Esophagus mucosa (tissue), 1 donor: ENCODE data around the gene MPZL3. TPM values are rescaled to one million over a fixed set of nuclear protein-coding genes. Genes with fewer than 3 reads are reported as not detected.

Experiments used
- ATAC-seq: fragments of 200-7000 bp; cut with Tn5 transposase; one replicate; pipeline ENCODE4 v1.9.1; 2020
- total RNA-seq: library from RNA; stranded (reverse); gene quantifications from one replicate; pipeline ENCODE4 v1.2.4, GENCODE V29; 2023
- donor health status: DM: yes; HTN: yes; CAD: no.

MPZL3 gene, protein sequence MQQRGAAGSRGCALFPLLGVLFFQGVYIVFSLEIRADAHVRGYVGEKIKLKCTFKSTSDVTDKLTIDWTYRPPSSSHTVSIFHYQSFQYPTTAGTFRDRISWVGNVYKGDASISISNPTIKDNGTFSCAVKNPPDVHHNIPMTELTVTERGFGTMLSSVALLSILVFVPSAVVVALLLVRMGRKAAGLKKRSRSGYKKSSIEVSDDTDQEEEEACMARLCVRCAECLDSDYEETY
- 20.7 TPM for total RNA-seq

DNA sequence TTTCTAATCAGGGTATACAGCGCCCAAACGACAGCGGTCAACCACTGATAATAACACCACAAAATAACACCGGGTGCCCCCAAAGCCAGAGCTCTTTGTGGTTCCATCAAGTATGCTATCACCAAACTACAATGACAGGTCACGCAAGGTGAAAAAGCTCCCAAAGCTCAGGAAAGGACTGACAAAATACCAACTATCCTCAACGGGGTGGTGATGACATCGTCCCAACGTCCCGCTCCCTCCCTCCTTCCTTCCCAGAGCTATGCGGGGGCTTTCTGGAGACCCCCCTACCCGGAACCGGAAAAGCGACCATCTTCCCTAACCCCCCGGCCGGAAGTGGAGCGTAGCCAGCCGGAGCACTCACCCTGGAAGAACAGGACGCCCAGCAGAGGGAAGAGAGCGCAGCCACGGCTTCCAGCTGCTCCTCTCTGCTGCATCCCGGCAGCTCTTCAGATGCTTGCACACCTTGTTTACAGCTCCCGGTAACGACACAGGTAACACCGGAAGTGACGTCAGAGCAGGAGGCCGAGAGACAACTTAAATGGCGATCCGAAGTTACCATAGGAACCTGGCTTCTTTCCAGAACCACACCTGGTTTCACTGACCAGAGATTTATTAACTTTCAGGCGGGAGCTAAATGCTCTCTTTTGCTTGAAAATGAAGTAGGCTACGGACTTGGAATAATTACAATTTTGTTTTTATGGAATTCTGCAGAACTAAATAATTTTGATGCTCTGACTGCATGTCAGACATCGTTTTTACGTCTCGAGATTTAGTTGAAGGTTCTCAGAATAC is at the start of gene MPZL3:
TSS of gene MPZL3 (minus strand) at position 508 of the 795 bp plus-strand sequence. CDS start at position 437, 71 bp downstream.
- peak; percentile 88 for ATAC-seq

DNA sequence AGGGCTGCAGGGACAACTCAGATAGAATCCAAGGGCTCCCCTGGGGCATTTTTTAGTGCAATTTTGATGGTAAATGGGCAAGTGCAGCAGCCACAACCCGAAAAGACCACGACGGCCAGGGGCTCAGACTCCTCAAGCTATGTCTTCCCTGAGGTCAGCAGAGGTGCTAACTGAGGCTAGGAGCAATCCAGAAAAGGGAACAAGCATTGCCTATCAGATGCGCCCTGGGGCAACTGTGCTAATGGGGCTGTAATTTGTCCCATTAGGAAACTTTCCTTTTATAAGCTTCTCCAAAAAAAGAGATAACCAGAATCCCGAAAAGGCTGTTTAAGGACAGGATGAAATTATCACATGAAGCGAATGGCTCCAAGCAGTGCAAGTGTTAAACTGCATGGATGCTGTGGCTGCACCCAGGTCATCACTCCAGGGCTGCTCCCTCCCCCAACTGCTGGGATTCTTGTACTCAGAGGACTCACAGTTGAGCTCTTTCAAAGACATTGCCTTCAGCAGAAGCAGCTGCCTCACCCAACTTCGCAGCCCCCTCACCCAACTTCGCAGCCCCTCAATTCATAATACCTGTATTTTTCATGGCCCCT is 49.5 kb upstream of the MPZL3 start:
- no peak for ATAC-seq

DNA sequence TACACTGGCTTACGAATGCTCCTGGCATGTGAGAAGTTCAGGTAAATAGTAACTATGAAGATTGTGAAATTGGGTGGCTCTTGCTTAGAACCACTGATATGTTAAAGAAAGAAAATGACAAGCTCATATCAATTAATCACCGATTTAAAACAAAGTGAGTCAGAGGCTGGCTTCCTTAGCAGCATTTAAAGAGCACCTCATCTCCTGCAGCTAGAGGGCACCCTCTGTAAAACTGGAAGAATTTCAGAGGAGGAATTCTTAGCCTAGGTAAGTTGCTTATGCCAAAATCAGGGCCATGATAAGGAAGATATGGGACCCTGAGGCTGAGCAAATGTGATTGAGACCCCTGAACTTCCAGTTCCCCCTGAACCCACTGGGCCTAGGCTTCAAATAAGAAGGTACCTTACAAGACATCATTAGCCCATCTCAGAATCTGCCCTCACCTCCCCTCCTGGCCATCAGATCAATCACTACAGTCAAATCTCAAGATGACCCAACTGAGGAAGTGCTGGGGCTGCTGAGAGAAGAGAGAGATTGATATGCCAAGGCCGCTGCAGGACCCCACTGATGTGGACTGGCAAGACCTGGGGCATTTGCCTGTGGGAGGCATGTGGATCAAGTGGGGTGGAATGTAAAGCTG is 43.8 kb upstream of the MPZL3 start:
- ATAC-seq = peak; percentile 68

DNA sequence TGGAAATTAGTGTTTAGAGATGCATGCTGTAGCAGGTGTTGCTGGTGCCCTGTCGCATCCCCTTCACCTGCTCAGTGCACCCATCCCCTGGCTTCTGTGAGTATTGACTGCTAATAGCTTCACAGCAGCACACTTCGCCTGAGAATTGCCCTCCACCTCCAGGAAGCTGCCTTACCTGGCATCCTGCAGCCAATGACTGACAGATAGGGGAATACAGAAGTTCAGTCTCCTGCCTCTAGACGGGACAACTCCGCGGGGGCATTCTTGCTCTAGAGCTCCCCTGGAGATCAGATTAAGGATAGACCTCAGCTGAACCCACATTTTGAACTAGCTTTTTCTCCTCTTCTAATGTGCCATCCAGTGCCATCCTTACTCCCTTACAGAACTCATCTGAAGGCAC is 43.0 kb upstream of the MPZL3 start:
- no peak for ATAC-seq

DNA sequence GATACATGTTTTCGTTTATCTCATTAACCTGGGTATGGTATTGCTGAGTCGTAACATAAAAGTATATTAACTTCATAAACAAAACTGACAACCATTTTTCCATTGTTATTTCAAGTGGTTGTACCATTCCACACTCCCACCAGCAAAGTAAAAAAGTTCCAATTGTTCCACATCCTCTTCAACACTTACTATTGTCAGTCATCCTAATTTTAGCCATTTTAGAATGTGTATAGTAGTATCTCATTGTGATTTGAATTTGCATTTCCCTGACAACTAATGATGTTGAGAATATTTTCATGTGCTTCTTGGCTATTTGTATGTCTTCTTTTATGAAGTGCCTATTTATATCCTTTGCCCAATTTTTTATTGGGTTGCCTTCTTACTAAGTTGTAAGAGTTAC is 41.9 kb upstream of the MPZL3 start:
- no peak for ATAC-seq

DNA sequence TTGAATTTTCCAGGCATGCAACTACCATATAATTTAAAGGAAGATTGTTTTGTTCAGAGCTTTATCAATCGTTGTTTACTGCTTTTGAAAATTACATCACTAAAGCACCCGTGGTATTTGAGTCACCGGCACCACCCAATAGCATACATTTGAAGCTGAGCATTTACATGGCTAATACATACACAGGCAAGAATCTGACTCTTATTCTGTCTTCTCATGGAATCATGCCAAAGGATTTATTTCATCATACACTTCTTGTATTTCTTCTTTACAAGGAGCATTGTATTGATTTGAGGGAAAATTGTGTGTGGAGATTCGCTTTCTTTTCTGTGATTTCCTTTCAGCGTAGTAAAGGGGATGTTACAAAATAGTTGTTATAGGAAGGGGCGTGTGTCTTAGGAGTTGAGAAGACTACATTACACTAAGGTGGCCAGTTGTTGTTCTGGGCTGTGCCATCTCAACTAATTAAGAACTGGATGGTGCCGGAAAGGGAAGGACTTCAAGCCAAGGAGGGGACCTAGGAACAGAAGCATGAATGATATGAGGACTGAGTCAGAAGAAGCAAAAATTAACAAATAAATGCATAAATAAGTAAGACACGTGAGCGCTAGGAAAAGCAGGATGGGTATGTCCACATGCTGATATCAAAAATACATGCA is 39.4 kb upstream of the MPZL3 start:
- peak; percentile 84 for ATAC-seq

DNA sequence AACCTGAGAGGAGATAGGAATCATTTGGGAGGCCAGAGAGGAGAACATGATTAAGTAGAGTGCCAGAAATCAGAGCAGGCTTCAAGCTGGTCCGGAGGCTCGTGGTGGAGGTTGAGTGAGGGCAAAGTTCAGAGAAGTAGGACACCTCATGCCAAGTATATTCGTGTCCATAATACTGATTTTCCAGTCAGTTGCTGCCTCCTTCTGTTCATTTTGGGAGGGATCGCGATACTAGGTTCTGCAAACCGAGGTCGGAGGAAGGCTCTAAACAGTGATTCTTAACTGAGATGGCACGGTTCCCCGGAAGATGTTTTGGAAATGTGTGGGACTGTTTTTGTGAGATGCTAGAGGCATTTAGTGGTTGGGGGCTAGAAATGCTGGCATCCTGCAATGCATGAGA is 38.8 kb upstream of the MPZL3 start:
- ATAC-seq = peak; percentile 80

DNA sequence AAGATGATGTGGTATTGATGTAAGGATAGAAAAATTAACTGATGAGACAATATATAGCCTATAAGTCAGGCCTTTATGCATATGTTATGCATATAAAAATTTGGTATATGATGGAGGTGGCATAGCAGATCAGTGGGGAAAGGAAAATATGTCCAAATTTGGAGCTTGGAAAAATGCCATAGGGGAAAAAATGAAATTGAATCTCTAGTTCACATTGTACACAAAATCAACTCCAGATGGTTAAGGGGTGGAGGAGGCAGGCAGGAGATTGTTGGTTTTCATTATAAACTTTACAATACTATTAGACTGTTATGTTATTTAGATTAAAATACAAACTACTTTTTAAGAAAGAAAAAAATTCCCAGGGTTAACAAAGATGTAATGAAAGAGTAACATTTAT is 37.2 kb upstream of the MPZL3 start:
- ATAC-seq = no peak

DNA sequence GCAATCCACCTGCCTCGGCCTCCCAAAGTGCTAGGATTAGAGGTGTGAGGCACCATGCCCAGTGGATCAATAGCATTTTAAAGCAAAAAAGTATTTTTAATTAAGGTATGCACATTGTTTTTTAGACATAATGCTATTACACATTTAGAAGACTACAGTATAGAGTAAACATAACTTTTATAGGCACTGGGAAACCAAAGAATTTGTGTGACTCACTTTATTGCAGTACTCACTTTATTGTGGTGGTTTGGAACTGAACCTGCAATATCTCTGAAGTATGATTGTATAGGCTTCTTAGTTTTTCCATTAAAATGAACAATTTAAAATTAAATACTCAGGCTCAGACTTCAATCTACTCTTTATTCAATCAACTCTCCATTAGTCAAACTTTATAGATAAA is 34.8 kb upstream of the MPZL3 start:
- ATAC-seq = peak; percentile 32

DNA sequence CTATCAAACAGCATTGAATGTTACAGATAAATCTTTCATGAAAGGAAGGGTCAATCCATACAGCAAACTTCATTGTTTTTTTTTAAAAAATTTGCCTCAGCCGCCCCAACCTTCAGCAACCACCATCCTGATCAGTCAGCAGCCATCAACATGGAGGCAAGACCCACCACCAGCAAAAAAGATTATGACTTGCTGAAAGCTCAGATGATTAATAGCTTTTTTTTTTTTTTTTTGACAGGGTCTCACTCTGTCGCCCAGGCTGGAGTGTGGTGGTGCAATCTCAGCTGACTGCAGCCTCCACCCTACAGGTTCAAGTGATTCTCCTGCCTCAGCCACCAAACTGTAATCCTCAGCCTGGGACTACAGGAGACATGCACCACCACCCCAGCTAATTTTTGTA is 34.4 kb upstream of the MPZL3 start:
- ATAC-seq = no peak

DNA sequence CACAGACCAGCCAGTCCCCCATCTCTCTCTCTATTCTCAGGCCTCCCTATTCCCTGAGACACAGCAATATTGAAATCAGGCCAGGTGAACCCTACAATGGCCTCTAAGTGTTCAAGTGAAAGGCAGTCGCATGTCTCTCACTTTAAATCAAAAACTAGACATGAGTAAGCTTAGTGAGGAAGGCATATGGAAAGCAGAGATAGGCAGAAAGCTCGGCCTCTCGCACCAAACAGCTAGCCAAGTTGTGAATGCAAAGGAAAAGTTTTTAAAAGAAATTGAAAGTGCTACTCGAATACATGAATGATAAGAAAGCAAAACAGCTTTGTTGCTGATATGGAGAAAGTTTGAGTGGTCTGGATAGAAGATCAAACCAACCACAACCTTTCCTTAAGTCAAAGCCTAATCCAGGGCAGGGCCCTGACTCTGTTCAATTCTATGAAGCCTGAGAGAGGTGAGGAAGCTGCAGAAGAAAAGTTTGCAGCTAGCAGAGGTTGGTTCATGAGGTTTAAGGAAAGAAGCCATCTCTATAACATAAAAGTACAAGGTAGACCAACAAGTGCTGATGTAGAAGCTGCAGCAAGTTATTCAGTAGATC is 31.7 kb upstream of the MPZL3 start:
- no peak for ATAC-seq

DNA sequence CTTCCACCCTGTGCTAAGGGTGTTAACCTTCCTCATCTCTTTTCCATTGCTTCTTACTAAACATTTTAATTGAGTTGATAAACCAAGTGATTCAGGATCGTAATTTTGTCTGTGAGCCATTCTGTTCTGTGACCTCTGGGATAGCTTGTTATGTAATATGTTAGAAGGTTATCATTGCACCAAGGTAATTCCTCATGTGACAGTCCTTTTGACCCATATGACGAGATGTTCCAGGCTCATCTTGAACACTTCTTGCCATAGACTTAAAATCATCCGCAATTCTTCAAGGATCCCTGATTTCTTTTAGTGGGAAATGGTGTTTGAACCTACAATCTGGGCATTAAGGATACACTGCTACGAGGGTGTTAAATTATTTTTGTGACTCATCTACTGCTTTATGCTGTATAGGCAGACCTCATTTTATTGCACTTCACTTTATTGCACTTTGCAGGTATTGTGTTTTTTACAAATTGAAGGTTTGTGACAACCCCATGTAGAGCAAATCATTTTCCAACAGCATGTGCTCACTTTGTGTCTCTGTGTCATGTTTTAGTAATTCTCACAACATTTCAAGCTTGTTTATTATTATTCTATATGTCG is 31.0 kb upstream of the MPZL3 start:
- ATAC-seq = no peak

DNA sequence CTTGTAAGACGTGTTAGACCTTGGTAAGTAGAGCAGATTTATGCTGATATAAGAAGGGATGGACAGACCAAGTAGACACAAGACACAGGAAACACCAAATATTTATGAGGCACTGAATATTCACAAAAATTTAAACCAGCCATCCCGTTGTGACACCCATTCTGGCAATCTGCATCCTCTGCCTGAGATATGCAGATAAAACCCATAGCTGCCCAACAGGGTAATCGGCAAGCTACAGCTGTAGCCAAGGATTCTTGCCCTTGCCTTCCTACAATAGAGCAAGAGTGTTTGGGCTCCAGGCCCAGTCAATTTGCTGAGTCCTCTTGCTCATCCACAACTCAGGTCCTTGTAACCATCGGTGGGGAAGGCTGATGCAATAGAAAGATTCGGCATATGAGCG is 30.4 kb upstream of the MPZL3 start:
- no peak for ATAC-seq

DNA sequence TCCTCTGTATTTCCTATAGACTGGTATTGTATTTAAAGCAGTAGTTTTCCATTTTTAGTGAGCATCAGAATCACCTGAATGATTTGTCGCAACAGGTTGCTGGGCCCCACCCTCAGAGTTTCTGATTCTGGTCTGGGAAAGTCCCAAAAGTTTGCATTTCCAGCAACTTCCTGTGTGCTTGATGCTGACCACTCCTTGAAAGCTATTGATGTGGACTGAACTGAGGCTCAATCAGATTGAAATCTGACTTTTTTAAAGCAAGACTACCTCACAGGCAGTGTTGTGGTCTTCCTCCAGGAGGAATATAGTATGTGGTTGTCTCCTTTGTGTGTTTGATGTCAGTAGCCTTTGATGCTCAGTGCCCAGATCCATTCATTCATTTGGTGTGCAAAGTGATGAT is 29.1 kb upstream of the MPZL3 start:
- ATAC-seq = peak; percentile 44

DNA sequence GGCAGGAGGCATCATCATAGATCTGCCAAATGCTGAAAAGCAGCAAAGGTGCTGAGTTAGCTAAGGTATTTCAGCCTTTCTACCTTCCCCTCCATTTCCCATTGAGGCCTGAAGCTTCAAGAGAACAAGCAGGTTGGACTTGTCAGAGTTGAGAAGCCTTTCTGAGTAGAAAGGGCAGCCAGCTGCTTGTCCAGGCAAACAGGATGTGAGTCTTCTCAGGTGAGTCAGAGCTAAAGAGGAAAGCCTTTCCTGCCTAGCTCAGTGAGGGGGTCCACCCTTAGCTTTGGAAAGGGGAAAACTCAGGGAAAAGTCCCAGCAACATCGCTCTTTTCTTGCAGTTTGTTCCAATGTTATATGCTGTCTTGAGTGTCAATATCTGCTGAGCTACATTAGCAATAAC is 25.1 kb upstream of the MPZL3 start:
- peak; percentile 88 for ATAC-seq

DNA sequence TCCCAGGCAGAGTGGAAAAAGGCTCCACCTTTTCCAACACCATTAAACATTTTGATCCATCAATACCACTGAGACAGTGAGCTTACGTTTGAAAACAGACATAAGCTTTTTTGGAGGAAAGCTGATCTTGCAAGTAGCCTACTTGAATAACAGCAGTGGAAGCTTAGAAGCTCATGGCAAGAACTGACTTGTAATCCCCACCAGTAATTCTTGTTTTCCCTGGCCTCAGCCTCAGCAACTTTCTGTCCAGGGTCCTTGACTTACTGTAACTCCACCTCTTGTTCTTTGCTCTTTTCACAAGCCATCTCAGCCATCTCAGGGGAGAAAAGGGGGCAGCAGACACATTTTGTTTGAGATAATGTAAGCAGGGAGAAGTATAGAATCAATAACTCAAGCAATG is 24.3 kb upstream of the MPZL3 start:
- peak; percentile 78 for ATAC-seq

DNA sequence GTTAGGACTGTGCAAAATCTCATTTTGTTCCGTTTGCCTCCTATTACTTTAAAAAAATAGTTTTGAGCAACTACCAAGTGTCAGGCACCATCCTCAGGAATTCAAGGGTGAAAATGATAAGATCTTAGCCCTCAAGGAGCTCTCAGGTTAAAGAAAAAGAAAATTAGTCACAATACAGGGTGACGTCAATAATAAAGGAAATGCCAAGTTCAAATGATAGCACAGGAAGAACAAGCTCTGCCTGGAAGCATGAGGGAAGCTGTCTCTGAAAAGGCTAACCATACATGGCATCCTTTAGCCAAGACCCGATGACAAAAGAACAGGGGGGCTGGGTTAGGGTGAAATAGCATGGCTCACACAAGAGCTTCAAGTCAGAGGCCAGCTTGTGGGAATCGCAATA is 23.0 kb upstream of the MPZL3 start:
- peak; percentile 58 for ATAC-seq

DNA sequence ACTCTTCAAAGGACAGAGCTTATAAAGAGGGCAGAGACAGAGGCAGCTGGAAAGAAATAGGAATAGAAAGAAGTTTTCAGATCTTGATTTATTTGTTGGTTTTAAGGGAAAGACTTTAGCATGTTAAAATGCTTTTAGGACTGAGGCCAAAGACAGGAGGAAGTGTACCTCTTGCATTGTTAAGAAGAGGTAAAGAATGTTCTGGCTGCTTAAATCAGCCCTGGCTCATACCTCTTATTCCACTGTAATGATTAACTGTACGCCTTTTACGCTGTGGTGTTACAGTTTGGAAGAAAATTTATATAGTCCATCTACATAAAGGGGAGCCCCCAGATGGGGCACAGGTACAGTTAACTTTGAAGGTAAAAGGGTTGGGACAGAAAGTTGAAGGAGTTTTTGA is 22.0 kb upstream of the MPZL3 start:
- no peak for ATAC-seq

DNA sequence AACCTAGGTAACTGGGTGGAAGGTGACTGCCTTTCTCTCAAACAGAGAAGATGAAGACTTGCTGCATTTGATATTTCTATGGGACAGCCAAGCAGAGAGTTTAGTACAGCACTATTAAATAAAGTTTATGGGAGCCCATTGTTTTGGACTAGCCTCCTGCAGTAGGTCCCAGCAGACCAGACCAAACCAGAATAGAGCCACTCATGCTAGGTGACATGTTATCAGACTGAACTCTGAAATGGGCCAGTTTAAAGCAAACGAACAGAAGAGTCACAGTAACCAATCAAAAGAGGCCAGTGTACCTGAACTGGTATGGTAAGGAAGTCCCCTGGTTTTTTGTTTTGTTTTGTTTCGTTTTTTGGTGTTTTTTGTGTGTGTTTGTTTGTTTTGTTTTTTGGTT is 19.8 kb upstream of the MPZL3 start:
- no peak for ATAC-seq

DNA sequence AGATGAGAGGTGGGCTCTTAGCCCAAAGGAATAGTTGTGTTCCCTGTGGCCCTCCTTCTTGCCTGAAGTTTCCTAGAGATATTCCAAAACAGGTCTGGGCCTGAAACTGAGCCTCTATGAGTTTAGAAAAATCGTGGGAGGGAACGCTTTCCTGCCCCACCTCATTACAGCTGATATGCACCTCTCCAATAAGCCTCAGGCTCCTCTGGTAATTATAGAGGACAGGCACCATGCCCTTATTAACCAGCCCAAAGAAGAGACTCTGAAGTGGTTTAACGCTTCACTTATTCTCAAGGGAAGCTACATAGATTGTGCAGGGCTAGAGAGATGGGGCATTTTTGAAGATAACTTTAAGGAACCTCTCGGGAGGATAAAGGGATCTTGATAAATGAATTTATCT is 15.3 kb upstream of the MPZL3 start:
- peak; percentile 41 for ATAC-seq

DNA sequence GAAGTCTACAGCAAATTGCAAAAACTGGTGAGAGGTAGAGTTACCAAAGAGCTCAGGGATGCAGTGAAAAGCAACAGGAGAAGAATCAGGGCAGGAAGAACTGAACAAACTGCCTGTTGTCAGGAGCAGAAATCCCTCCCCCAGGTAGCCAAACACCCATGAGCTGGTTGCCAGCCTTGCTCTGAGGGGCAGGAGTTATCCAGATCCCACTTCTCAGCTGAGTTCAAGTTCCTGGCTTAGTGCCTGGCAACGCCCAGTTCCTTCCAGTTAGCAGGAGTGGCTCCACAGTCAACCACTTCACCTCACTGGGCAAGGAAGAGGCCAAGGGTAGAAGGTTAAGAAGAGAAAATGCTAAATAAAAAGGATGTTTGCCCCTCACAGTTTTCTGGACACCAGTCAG is 13.8 kb upstream of the MPZL3 start:
- ATAC-seq = peak; percentile 65
